Breast epithelium (tissue), 4 donors: Measurements from ENCODE around the gene CTSE. TPM values are rescaled to one million over a fixed set of nuclear protein-coding genes. Genes with fewer than 3 reads are reported as not detected.

Experiments used
- DNase-seq, 2 donors: peaks; one replicate each; pipeline ENCODE4 v3.0.0-alpha.2; 2019; ENCODE audit warnings: low spot score in 2 of 2
- H3K27ac ChIP-seq, 2 donors: fragments of 200-600 bp; sonication (generic) in 1 of 2; one replicate each; pipeline ENCODE4 v1.5.1; 2016 to 2019; ENCODE audit warnings: mild to moderate bottlenecking in 1 of 2
- H3K27me3 ChIP-seq, 2 donors: fragments of 200-600 bp; sonication (generic) in 1 of 2; one replicate each; pipeline versions ENCODE4 v1.5.1 to v1.6.0; 2017 to 2019; ENCODE audit warnings: control low read depth in 1 of 2, mild to moderate bottlenecking in 1 of 2
- H3K36me3 ChIP-seq: fragments of 200-600 bp; one replicate; pipeline ENCODE4 v1.5.1; 2019
- H3K4me1 ChIP-seq, 2 donors: fragments of 200-600 bp; sonication (generic); one replicate each; pipeline ENCODE4 v1.5.1; 2016 to 2019; ENCODE audit warnings: control low read depth in 1 of 2
- H3K4me3 ChIP-seq, 3 donors: fragments of 200-600 bp; sonication (generic); 1 replicate in 2 of 3; 2 replicates in 1 of 3; pipeline ENCODE4 v1.5.1; 2016 to 2019; ENCODE audit warnings: mild to moderate bottlenecking in 3 of 3, moderate library complexity in 2 of 3
- H3K9me3 ChIP-seq, 2 donors: fragments of 200-600 bp; sonication (generic) in 1 of 2; one replicate each; pipeline ENCODE4 v1.5.1; 2016 to 2019; ENCODE audit warnings: control low read depth in 1 of 2
- CTCF ChIP-seq, 3 donors: fragments of 450-650 bp; IDR thresholded peaks; one replicate each; pipeline ENCODE4 v1.5.1; 2016 to 2017; ENCODE audit warnings: antibody characterized with exemption in 3 of 3, mild to moderate bottlenecking in 3 of 3, moderate library complexity in 3 of 3
- POLR2A ChIP-seq: fragments of 450-650 bp; IDR thresholded peaks from one replicate; pipeline ENCODE4 v1.6.1; 2016; ENCODE audit warnings: antibody characterized with exemption, mild to moderate bottlenecking, moderate library complexity
- POLR2AphosphoS5 ChIP-seq, 3 donors: sonication (generic); formaldehyde crosslinking; IDR thresholded peaks; one replicate each; pipeline ENCODE4 v1.6.1; 2017; ENCODE audit warnings: antibody characterized with exemption in 3 of 3
- intact Hi-C: fragments of 100-400 bp; cut with DNase I; formaldehyde crosslinking; loops from one replicate; pipeline ENCODE4 v1.15.1; 2023; ENCODE audit warnings: low total_unique reads
- total RNA-seq, 3 donors: library from RNA; depleted of rRNA; stranded (reverse); fragments of >200 nt; gene quantifications; one replicate each; pipeline ENCODE4 v1.1.0, GENCODE V29; 2016

The CTSE gene
- total RNA-seq, result under 1 TPM in 1 of 3 donors, not detected in 2; under 0.01 TPM

GRCh38 chr1:206023695-206024094 is at the start of gene CTSE:
CTSE (minus strand) TSS chr1:206023895; CDS start chr1:206023791, 104 bp downstream.
- H3K36me3 ChIP-seq, result no peaks in the 10 kb centered on the region
- no peaks in the 10 kb centered on the region for H3K9me3 ChIP-seq
- H3K4me1 ChIP-seq, result no peaks in the 10 kb centered on the region
- H3K27ac ChIP-seq, result no peak within 1 kb of the TSS
- TF ChIP-seq POLR2A (no peak), CTCF (IDR thresholded peaks at IDR 0.05) (no peak), POLR2AphosphoS5 (IDR thresholded peaks at IDR 0.05) (no peak)
- no peak for DNase-seq
- no peaks in the 10 kb centered on the region for H3K27me3 ChIP-seq
- intact Hi-C loops, result no loop called here
- no peak within 1 kb of the TSS for H3K4me3 ChIP-seq

GRCh38 chr1:206070627-206071304 is 47.1 kb upstream of the CTSE start:
- no peaks in the 10 kb centered on the region for H3K9me3 ChIP-seq
- no peak overlapping the region for H3K4me3 ChIP-seq
- peak overlapping the region; percentile 3 to 68 for H3K27ac ChIP-seq
- TF ChIP-seq POLR2A (no peak), CTCF (IDR thresholded peaks at IDR 0.05) (no peak), POLR2AphosphoS5 (IDR thresholded peaks at IDR 0.05) (no peak)
- no peaks in the 10 kb centered on the region for H3K36me3 ChIP-seq
- intact Hi-C loops, result no loop called here
- DNase-seq, result peak in 1 of 2 donors; percentile 53
- H3K27me3 ChIP-seq, result no peaks in the 10 kb centered on the region
- no peaks in the 10 kb centered on the region for H3K4me1 ChIP-seq

- H3K4me3 ChIP-seq, result no peak overlapping the region
- intact Hi-C loops, result no loop called here
- no peaks in the 10 kb centered on the region for H3K27me3 ChIP-seq
- no peak for DNase-seq
- no peaks in the 10 kb centered on the region for H3K36me3 ChIP-seq
- no peaks in the 10 kb centered on the region for H3K4me1 ChIP-seq
- no peaks in the 10 kb centered on the region for H3K9me3 ChIP-seq
- H3K27ac ChIP-seq, result no peak overlapping the region
- TF ChIP-seq POLR2A, result no peak
- TF ChIP-seq CTCF (IDR thresholded peaks at IDR 0.05), result no peak
- no peak for TF ChIP-seq POLR2AphosphoS5 (IDR thresholded peaks at IDR 0.05)
These were observed 44.6 kb upstream of the CTSE start for GRCh38 chr1:206068314-206068713.

- TF ChIP-seq POLR2A (no peak), POLR2AphosphoS5 (IDR thresholded peaks at IDR 0.05) (no peak), CTCF (IDR thresholded peaks at IDR 0.05) (no peak)
- H3K4me3 ChIP-seq, result no peak overlapping the region
- DNase-seq, result no peak
- no peaks in the 10 kb centered on the region for H3K27me3 ChIP-seq
- intact Hi-C loops, result no loop called here
- H3K27ac ChIP-seq, result no peak overlapping the region
- H3K4me1 ChIP-seq, result no peaks in the 10 kb centered on the region
- H3K36me3 ChIP-seq, result no peaks in the 10 kb centered on the region
- H3K9me3 ChIP-seq, result no peaks in the 10 kb centered on the region
These were observed 44.0 kb upstream of the CTSE start for GRCh38 chr1:206067486-206068227.

GRCh38 chr1:206066479-206067171 is 42.9 kb upstream of the CTSE start:
- Histone ChIP-seq H3K4me3 (no peak overlapping the region), H3K9me3 (no peaks in the 10 kb centered on the region), H3K36me3 (no peaks in the 10 kb centered on the region), H3K27me3 (no peaks in the 10 kb centered on the region), H3K4me1 (no peaks in the 10 kb centered on the region), H3K27ac (no peak overlapping the region)
- intact Hi-C loops, result no loop called here
- TF ChIP-seq POLR2A (no peak), CTCF (IDR thresholded peaks at IDR 0.05) (no peak), POLR2AphosphoS5 (IDR thresholded peaks at IDR 0.05) (no peak)
- no peak for DNase-seq
